GM12864 (cell line): ENCODE results near the gene TECR.
"Not testable (repeated sequence)": the region's sequence is repeated elsewhere in the genome, so short reads cannot be mapped to it uniquely, and the experiment has no call there.

ENCODE experiments used
- DNase-seq: peaks from one replicate; pipeline ENCODE4 v3.0.0-alpha.2; 2011; ENCODE audit warnings: low read depth
- H3K4me3 ChIP-seq: 2 replicates; pipeline ENCODE4 v1.5.1; 2011; ENCODE audit warnings: mild to moderate bottlenecking, low read depth, low read length, control low read depth
- CTCF ChIP-seq: IDR thresholded peaks from 2 replicates; pipeline ENCODE4 v1.5.1; 2011; ENCODE audit warnings: low read depth, mild to moderate bottlenecking, moderate library complexity, low read length, control low read depth, inconsistent platforms; ENCODE audit errors: missing control alignments

The TECR gene

GRCh38 chr19:14540741-14541525 lies 11.5 kb downstream of the TECR start:
- DNase-seq, result no peak
- no peak overlapping the region for H3K4me3 ChIP-seq
- no peak for TF ChIP-seq CTCF

- DNase-seq, H3K4me3 ChIP-seq: not testable (repeated sequence)
These were observed 12.6 kb downstream of the TECR start for GRCh38 chr19:14541979-14542378.

- no peak for TF ChIP-seq CTCF
- DNase-seq, result no peak
- no peak overlapping the region for H3K4me3 ChIP-seq
These were observed 13.4 kb downstream of the TECR start for GRCh38 chr19:14542711-14543328.

- no peak overlapping the region for H3K4me3 ChIP-seq
- TF ChIP-seq CTCF, result no peak
- DNase-seq, result no peak
These were observed 14.7 kb downstream of the TECR start for GRCh38 chr19:14544047-14544446.

GRCh38 chr19:14544977-14545715 lies 15.8 kb downstream of the TECR start:
- H3K4me3 ChIP-seq, result no peak overlapping the region
- TF ChIP-seq CTCF, result no peak
- no peak for DNase-seq

- no peak for DNase-seq
- H3K4me3 ChIP-seq, result no peak overlapping the region
- no peak for TF ChIP-seq CTCF
These were observed 16.3 kb downstream of the TECR start for GRCh38 chr19:14545716-14546082.

GRCh38 chr19:14550201-14550754 lies 20.9 kb downstream of the TECR start:
- no peak for TF ChIP-seq CTCF
- H3K4me3 ChIP-seq, result no peak overlapping the region
- DNase-seq, result no peak
